ENCODE results near the gene GHR. TPM values are rescaled to one million over a fixed set of nuclear protein-coding genes. Genes with fewer than 3 reads are reported as not detected.

The GHR gene
- polyA plus RNA-seq, 1 experiment, result 0.90 TPM

- Histone ChIP-seq H3K4me3 (ENCODE audit: low read depth, low read length) (no peak overlapping the region), H3K27me3 (ENCODE audit: control insufficient read depth, insufficient read depth, low read length) (no peaks in the 10 kb centered on the region), H3K36me3 (ENCODE audit: control insufficient read depth, insufficient read depth, low read length) (no peaks in the 10 kb centered on the region)
- no peak for DNase-seq (ENCODE audit: low read depth)
- POLR2A ChIA-PET, result no interaction called here
- TF ChIP-seq CTCF (IDR thresholded peaks at IDR 0.05; ENCODE audit: insufficient read depth, low read depth, low read length), result no peak
- CTCF ChIA-PET, result interaction anchor here (0.9 kb wide), 1 partner anchor 38 kb away, joined by 3 read pairs; no protein-coding TSS in a partner anchor
Measured at GRCh38 chr5:42621662-42622061, 198.4 kb downstream of the GHR start.

DNA sequence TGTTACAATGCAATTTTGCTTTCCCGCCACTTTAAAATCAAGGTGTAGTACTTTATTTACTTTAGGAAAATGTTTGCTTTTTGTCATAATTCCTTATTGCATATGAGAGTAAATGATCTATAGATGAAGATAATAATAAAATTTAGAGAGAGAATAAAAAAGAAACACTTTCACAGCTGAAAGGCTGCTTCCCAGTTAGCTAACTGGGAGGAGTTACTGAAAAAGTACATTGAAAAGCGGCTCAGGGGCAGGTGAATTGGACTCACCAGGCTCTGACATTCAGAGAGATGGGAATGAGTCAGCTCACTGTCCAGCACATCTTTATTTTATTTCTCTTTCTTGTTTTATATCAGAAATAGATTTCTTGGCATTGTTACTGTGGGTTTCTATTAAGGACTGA, 201.7 kb downstream of the GHR start:
- CTCF ChIA-PET, result no interaction called here
- POLR2A ChIA-PET, result no interaction called here

GRCh38 chr5:42626462-42626861, 203.2 kb downstream of the GHR start:
- DNase-seq (ENCODE audit: low read depth), result no peak
- TF ChIP-seq CTCF (IDR thresholded peaks at IDR 0.05; ENCODE audit: insufficient read depth, low read depth, low read length), result no peak
- Histone ChIP-seq H3K36me3 (ENCODE audit: control insufficient read depth, insufficient read depth, low read length) (no peaks in the 10 kb centered on the region), H3K4me3 (ENCODE audit: low read depth, low read length) (no peak overlapping the region), H3K27me3 (ENCODE audit: control insufficient read depth, insufficient read depth, low read length) (no peaks in the 10 kb centered on the region)
- ChIA-PET CTCF (no interaction called here), POLR2A (no interaction called here)

More for the DNA sequence above, 201.7 kb downstream of the GHR start:
- no peak for DNase-seq (ENCODE audit: low read depth)
- no peaks in the 10 kb centered on the region for H3K36me3 ChIP-seq (ENCODE audit: control insufficient read depth, insufficient read depth, low read length)
- H3K4me3 ChIP-seq (ENCODE audit: low read depth, low read length), result no peak overlapping the region
- TF ChIP-seq CTCF (IDR thresholded peaks at IDR 0.05; ENCODE audit: insufficient read depth, low read depth, low read length), result no peak
- no peaks in the 10 kb centered on the region for H3K27me3 ChIP-seq (ENCODE audit: control insufficient read depth, insufficient read depth, low read length)

- TF ChIP-seq CTCF (IDR thresholded peaks at IDR 0.05; ENCODE audit: insufficient read depth, low read depth, low read length), result no peak
Measured at GRCh38 chr5:42628821-42629220, 205.6 kb downstream of the GHR start.

DNA sequence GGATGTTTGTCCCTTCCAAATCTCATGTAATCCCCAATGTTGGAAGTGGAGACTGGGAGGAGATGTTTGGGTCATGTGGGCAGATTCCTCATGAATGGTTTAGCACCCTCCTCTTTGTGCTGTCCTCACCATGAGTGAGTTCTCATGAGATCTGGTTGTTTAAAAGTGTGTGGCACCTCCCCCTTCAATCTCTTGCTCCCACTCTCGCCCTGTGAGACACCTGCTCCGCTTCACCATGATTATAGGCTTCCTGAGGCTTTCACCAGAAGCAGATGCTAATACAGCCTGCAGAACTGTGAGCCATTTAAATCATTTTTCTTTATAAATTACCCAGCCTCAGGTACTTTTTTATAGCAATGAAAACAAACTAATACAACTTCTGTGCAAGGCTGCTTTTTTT, 206.0 kb downstream of the GHR start:
- ChIA-PET POLR2A (no interaction called here), CTCF (no interaction called here)
- Histone ChIP-seq H3K36me3 (ENCODE audit: control insufficient read depth, insufficient read depth, low read length) (no peaks in the 10 kb centered on the region), H3K4me3 (ENCODE audit: low read depth, low read length) (no peak overlapping the region), H3K27me3 (ENCODE audit: control insufficient read depth, insufficient read depth, low read length) (no peaks in the 10 kb centered on the region)
- no peak for TF ChIP-seq CTCF (IDR thresholded peaks at IDR 0.05; ENCODE audit: insufficient read depth, low read depth, low read length)
- DNase-seq (ENCODE audit: low read depth), result no peak

More at GRCh38 chr5:42628821-42629220, 205.6 kb downstream of the GHR start:
- ChIA-PET POLR2A (no interaction called here), CTCF (no interaction called here)
- Histone ChIP-seq H3K4me3 (ENCODE audit: low read depth, low read length) (no peak overlapping the region), H3K36me3 (ENCODE audit: control insufficient read depth, insufficient read depth, low read length) (no peaks in the 10 kb centered on the region), H3K27me3 (ENCODE audit: control insufficient read depth, insufficient read depth, low read length) (no peaks in the 10 kb centered on the region)
- DNase-seq (ENCODE audit: low read depth), result no peak

Measured in BJ (cell line).